Measurements from ENCODE around the gene C10orf67.

C10orf67 gene

DNA sequence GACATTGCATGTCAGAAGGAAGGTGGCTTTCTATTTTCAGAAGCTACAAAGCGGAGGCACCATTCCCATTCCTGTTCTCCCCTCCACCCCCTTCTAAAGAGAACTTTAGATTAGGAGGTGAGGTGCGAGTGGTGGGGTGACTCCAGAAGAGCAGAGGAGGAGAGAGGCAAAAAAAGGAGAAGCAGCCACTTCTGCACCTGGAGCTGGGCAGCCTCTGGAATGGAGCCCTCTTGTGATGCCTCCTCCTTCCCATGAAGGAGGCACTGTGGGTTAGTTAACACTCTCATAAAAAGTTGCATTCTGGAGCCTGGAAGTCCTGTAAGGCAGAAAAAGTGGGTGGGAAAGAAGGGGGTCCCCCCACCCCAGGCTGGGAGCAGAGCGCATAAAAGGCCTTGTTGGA is 147.7 kb downstream of the C10orf67 start:
- no peak for DNase-seq (ENCODE audit: low read depth)

DNA sequence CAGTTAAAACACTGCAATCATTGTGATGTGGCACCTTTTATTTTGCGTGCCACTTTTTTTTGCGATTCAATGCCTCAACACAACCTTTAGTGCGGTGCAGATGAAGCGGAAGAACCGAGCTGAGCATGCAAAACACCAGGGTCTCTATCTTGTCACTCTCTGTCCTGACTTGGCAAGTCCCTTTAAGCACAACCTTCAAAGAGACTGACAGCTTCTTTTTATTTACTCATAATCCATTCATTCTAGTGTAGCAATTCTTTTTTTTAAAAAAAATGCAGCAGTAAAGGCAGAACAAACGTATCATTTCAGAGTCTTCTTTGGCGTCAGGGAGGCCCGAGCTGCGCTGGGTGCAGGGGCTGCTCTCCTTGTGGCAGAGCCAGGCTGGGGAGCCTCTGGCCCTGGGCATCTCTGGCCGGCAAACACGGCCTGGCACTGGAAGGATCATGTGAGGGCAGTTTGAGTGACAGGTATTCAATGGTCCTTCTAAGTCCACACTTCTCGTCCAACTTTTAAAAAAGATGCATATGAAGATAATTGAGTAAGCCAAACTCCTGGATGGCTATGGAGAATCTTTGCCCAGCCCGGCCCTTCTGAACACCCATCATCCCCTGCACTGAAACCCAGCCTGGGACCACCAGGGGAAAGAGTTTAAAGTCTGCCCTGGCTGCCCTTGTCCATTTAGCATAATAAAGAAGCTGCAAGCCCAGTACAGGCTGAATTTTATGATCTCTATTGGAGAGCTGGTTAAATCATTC is 148.6 kb downstream of the C10orf67 start:
- no peak for DNase-seq (ENCODE audit: low read depth)

DNA sequence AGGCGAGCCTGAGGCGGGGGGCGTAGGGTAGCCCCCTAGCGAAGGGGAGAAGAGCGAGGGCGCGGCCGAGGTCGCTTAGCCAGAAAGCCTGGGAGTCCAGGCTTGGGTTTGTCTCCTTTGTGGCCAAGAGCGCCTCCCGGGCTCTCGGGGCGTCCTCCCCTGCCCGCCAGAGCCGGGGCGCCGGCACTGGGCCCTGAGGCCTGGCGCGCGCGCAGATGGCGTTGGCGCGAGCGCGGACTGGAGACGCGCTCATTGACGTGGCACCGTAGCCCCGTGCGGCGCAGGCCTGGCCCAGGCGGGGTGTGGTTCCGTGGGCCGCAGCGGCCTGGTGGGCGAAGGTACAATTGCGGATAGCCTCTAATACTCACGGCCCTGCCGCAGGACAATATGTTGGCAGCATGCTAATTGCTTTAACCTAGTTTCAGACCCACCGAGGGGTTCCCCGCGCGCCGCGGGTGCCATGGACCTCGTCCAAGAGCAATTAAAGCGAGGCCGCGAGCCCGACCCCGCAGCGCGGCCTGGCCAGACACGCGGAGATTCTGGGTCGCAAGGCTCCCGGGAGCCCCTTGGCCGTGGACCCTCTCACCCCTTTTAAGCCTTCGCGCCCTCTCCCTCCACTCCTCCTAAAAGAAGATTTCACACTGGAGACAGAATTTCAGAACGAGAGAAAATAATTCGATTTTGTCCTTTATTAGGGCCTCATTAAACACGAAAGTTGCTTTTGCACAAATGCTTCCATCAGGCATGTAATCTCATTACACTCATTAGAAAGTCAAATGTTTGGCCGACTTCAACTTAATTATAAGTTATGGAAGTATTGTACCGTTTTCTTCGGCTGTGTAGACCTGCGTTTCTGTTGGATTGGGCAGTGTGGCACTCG is 149.4 kb downstream of the C10orf67 start:
- no peak for DNase-seq (ENCODE audit: low read depth)

DNA sequence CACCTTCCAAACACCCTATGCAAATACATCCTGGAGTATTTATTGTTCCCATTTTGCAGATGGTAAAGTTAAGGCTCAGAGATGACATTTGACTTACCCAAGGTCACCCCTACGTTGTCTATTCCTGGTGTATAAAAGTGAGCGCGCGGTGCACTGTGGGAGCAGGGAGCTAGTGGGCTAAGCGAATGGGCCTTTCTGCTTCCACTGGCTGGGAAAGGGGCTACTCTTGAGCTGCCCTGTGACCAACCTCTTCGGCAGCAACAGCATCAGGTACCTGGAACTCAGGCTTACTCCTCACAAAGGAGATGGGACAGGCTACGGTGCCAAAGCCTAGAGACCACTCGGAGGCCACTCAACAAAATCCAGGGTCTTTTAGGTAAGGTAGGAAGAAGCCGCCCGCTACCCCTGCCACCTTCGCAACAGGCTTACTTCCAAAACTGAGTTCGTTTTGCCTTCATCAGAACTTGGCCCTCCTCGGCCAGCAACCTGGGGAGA is 150.1 kb downstream of the C10orf67 start:
- no peak for DNase-seq (ENCODE audit: low read depth)

DNA sequence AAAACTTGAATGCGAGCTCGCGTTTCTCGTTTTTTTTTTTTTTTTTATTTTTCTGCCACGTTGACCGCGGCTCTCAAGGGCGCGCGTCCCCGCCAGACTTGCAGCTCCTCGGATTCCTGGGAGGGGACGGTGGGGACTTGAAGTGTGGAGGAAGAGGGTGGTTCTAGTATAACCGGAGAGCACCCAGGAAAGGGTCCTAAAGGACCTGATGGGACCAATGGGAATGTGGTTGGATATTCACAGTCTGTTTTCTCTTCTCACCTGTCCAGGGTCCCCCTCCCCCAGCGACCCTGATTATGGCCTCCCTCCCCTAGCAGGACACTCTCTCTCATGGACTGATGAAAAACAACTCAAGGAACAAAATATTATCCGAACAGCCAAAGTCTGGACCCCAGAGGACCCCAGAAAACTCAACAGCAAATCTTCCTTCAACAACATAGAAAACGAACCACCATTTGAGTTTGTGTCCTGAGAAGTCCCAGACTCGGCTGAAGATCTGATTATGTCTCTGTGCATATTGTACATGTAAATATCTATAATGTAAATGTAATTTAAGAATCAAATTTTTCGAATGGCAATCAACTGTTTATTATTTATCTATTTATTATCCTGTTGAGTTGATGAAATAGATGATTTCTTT is 151.0 kb downstream of the C10orf67 start:
- DNase-seq (ENCODE audit: low read depth) = no peak

DNA sequence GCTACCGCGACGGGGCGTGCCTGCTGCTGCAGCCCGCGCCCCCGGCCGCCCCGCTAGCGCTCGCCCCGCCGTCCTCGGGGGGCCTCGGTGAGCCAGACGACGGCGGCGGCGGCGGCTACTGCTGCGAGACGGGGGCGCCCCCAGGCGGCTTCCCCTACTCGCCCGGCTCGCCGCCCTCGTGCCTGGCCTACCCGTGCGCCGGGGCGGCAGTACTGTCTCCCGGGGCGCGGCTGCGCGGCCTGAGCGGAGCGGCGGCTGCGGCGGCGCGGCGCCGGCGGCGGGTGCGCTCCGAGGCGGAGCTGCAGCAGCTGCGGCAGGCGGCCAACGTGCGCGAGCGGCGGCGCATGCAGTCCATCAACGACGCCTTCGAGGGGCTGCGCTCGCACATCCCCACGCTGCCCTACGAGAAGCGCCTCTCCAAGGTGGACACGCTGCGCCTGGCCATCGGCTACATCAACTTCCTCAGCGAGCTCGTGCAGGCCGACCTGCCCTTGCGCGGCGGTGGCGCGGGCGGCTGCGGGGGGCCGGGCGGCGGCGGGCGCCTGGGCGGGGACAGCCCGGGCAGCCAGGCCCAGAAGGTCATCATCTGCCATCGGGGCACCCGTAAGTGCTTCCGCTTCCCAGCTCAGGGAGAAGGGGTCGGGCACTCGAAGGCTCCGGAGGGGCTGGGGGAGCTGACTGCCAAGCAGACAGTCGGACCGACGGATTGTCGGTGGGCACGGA is 151.7 kb downstream of the C10orf67 start:
- DNase-seq (ENCODE audit: low read depth) = no peak

DNA sequence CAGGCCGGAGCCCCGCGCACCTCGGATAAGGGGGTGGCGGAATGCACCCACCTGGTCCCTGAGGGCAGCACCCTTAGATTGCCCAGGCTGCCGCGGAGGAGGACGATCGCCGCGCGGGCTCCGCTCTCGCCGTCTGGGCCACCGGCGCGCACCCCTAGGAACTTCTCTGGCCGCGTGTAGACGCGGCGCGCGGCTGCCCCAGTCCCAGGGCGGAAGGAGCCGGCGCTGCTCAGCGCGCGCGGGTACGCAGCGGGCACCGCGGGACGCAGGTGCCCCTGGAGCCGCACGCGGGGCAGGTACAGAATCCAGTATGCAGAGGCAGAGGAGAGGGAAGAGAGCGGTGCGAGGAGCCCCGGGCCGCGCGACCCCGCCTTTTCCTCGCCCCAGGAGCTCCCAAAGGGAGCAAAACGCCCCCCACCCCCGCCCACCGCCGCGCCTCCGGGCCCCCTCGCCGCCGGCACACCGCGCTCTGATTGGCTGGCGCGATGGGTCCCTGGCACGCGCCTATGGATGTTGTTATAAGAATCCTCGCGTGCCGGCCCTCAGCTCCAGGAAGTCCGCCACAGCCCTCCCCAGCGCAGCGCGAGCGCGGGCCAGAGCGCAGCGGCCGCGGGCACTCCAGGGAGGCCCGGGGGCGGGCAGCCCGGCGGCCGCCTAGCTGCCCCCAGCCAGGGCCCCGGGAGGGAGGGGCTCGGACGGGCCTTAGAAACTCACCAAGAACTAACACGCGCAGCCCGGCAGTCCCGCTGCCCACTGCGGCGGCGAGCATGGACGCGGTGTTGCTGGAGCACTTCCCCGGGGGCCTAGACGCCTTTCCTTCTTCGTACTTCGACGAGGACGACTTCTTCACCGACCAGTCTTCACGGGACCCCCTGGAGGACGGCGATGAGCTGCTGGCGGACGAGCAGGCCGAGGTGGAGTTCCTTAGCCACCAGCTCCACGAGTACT is 152.6 kb downstream of the C10orf67 start, which contains the start of gene PTF1A:
PTF1A (plus strand) TSS at position 549 of the 948 bp plus-strand sequence; CDS start at position 768, 219 bp downstream.
- no peak for DNase-seq (ENCODE audit: low read depth)

DNA sequence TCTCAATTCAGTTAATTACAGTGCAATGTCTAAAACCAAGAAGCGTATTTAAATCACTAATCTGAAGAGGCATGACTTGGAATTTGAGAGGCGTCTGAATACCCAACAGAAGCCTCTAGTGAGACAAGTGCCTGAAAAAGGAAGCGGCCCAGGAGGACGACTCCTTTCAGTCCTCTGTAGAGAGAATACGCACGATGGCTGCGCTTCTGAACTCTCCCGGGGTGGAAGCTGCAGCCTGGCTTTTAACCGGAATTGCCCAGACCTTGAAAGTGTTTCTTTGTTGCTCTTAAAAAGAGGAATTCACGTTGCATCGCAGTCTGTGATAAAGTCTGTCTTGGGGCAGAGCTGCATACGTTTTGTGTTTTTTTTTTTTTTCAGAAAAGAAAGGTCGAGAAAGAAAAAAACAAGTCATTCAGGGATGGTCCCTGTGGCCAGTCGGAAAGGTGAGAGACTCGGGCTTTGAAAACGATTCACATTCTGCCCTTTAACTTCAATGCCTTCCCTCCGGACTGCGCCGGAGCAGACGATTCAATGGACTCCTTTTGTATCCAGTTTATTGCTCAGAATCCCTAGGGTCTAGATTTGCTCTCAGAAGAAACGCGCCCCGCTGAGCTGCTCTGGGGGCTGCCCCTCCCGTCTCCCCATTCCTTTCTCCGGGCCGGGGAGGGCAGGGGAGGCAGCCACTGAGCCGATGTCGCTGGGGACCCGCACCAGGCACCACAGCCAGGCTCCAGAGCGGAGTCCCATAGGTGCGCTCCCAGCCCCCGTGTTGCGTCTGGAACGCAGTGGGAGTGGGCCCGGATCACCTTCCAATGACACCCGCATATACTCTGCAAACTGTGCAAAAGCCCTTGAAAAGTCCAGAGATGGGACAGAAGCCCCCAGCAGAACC is 153.5 kb downstream of the C10orf67 start:
- DNase-seq (ENCODE audit: low read depth) = no peak

DNA sequence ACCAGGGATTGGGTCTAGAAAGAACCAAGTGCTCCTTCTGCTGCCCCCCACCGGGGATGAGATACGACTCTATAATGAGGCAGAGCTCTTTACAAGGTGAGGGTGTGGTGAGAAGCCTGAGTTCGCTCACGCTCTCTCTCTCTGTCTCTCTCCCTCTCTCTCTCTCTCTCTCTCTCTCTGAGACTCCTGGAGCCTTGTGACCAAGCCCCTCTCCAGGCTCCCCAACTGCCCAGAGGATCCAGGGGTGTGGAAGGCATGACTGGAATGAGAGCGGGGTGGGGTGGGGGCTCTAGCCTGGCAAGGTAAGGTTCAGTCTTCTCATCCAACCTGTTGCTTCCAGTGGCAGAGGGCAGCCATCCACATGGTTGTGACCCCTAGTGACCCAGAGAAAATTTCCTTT is 155.6 kb downstream of the C10orf67 start:
- no peak for DNase-seq (ENCODE audit: low read depth)

DNA sequence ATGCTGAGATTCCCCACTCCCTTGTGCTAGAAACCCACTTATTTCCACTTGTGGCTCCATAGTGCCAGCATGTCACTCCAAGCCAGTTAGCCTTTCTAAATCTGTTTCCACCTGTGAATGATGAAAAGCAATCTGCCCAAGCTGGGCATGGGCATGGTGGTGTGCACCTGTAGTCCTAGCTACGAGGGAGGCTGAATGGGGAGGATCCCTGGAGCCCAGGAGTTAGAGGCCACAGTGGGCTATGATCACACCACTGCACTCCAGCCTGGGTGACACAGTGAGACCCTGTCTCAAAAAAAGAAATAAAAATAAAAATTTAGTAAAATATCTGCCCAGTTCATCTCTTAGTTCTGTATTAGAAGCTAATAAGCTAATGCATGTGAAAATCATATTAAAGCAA is 157.4 kb downstream of the C10orf67 start:
- no peak for DNase-seq (ENCODE audit: low read depth)

DNA sequence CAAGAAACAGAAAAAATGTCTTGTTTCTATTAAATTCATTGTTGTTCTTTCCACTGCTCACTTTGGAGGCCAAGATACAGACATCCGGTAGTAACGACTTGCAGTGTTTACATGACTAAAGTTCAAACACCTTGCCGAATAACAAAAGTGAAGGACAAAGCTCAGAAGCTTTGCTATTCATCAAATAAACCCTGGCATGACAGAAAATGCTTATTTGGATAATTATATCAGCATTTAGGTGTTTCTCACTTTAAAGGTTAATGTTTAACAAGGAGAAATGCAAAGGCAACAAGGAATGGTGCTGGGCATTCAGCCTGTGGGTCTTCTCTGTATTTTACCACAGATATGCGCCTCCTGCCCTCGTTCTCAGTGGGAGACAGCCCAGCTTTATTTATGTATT is 157.9 kb downstream of the C10orf67 start:
- DNase-seq (ENCODE audit: low read depth) = no peak

DNA sequence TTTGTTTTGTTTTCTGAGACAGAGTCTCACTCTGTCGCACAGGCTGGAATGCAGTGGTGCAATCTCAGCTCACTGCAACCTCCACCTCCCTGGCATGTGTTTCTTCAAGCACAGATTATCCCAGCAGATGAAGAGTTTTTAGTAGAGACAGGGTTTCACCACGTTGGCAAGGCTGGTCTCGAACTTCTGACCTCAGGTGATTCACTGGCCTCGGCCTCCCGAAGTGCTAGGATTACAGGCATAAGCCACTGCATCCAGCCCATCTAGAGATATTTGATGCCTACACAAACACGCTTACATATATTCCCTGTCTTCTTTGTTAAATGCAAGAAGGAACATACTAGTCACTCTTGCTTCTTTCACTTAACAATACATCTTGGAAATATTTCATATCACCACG is 158.4 kb downstream of the C10orf67 start:
- DNase-seq (ENCODE audit: low read depth) = no peak

DNA sequence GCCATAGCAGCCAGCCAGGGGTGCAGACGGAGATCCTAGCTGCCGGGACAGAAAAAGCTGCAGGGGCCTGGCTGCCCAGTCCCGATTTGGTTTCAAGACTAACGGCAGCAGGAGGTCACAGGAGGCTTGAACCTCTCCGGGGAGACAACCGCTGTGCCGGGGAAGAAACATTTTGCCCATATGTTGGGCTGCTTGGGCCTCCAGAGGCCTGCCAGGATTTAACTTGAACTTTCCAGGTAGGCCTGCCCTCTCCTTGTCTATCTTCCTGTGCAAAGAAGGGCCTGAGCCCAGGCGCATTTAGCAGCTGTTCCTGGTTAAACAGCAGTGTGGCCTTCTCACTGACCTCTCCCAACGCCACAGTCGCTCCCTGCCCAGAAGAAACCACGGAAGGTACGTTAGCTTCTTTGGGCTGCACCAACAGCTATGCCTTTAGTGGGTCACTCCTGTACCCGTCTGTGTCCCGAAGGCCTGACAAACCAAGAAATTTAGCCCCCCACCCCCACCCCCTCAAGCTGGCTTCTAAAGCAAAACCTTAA is 169.6 kb downstream of the C10orf67 start:
- no peak for DNase-seq (ENCODE audit: low read depth)

DNA sequence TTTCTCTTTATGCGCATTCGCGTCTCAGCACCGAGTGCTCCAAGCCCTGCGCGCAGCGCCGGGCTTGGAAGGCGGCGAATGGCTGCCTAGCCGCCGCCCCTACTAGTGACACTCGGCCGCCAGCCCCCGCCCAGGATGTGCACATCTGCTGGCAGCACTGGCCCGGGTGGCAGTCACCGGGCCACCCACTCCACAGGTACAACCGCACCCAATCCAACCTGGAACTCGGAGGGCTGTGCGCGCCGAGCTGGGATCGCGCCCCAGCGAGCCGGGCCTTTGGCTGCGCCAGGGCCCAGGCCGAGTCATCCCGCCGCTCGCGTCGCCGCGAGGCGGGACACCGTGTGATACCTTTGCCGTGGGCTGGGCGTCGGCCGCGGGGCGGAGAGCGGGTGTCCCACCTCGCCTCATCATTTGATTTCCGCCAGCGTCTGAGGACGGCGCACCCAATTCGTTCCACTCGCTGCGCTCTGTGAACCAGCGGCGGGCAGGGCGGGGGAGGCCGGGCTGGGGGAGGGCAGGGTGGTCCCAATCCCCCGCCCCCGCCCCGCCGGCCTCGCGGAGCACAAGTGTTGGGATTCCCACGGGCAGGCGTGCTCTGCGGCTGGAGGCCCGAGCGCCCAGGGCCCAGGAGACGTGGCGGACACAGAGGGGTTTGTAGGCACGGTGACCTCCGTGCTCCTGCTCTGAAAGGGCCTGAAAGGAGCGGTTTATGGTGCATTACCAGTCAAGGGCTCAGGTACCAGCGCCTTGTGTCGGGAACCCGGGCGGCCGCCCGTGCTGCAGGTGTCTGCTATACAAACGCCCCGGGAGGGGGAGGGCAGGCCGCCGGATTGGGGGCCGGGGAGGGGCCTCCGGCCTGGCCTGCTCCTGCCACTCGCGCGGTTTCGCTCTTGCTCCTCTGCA is 170.3 kb downstream of the C10orf67 start:
- no peak for DNase-seq (ENCODE audit: low read depth)

DNA sequence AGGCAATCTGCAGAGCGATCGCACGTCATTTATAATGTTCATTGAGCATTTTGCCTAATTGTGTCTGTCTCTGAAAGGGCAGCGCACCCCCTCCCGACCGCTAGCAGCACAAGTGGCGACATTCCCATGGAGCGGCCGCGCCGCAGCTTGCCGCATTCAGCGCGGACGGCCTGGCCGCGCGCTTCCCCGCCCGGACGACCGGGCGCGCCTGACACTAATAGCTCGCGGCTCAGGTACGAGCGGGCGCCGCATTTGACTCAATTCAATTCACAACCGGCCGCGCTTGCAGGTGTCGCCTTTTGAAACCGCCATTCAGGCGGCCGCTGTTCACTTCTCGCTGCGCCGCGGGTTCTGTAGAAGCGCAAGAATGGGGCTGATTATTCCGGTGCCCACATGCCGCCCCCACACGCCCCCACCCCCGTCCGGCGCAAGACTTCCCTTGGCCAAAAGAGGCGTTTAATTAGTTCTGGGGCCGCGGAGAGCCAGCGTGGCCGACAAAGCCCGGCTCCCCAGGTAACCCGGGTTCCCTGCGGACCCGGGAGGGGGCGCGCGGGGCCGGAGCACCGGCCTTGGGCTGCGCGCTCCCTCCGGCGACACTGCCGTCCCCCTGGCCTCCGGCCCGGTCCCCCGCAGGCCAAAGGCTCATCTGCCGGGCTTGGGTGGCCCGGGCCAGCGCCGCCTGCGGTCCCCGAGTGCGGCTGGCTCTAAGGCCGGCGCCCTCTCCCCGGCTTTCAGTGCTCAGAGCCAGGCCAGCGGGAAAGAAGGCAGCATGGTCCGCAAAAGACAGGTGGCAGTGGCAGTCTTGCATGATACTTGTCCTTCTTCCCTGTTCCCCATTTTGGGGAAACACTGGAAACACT is 171.2 kb downstream of the C10orf67 start:
- no peak for DNase-seq (ENCODE audit: low read depth)

DNA sequence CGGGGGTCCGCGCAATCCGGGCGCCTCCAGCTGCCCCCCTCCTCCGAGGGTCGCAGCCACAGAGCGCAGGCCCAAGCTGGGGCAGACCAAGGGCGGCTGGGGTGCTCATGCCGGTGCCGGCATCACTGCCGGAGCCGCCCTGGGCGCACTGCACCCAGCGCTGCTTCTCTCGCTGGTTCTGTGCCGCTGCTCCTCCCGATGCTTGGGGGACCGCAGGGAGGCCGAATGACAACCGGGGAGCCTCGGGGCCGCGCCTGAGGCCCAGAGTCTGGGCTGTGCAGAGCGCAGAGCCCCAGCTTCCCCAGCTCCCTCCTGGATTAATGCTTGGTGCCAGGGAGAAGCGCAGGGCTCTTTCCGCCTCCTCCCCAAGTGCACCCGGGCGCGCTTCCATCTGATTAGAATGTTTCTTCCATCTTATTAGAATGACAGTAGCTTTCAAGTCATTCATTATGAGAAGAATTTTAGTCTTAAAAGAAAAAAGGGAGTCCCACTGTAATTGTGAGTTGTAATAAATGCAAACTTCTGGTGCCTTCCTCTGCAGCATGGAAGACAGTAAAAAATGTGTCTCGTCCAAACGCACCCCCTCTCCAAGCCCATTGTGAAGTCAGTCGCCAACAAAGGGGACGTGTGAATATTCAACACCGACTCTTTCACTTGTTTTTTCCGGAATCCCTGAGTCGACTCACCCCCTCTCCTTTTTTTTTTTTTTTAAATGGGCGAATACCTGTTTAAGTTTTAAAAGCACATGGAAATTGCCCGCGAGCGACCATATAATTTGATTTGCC is 172.0 kb downstream of the C10orf67 start:
- no peak for DNase-seq (ENCODE audit: low read depth)

Data from activated T-helper 9 cell treated with anti-CD3 and anti-CD28 coated beads, Interleukin-2, amount 50 U/mL, for 16 hours (primary cell).